ENCODE data around the gene KRT73. TPM values are rescaled to one million over a fixed set of nuclear protein-coding genes. Genes with fewer than 3 reads are reported as not detected.

Gene KRT73
- total RNA-seq, 1 donor from 2014 or later: not detected

DNA sequence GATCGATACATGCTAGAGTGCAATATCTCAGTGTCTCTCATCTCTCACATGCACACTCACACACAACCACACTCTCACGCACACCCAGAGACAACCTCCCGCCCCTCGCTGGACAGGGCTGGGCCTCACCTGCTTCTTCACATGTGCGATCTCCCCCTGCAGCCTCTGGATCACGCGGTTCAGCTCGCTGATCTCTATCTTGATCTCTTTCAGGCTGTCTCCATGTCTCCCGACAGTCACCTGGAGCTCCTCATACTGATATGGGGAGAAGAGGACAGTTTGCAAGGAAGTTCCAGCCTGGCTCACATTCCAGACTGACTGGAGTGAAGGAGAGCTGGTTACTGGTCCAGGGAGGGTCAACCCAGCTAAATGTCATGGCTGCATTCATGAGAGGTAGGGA, 29.2 kb upstream of the KRT73 start:
- Mint-ChIP-seq H3K4me3 (ENCODE audit: low read depth) (no peak overlapping the region), H3K9me3 (ENCODE audit: low read depth) (no peaks in the 10 kb centered on the region), H3K4me1 (ENCODE audit: low read depth) (no peaks in the 10 kb centered on the region), H3K36me3 (ENCODE audit: insufficient read depth) (no peaks in the 10 kb centered on the region), H3K27ac (no peak overlapping the region), H3K27me3 (peaks cover 53% of the 10 kb centered on the region)
- DNase-seq (ENCODE audit: low spot score, unreplicated experiment): no peak
- TF ChIP-seq CTCF (IDR thresholded peaks at IDR 0.05; ENCODE audit: unreplicated experiment): no peak

DNA sequence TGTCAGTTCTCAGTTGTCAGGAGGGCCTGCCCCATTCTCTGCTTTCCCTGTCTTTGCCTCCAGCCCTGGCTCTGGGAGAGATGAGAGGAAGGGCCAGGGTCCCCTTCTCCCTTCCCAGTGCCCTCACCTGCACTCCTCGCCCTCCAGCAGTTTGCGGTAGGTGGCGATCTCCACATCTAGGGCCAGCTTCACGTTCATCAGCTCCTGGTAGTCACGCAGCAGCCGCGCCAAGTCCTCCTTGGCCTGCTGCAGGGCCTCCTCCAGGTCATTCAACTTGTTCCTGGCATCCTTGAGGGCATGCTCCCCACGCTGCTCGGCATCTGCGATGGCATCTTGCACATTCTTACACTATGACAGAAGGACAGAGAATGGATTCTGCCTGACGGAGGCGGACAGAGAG, 28.3 kb upstream of the KRT73 start:
- Mint-ChIP-seq H3K36me3 (ENCODE audit: insufficient read depth) (no peaks in the 10 kb centered on the region), H3K27ac (peak overlapping the region; percentile 60)
- TF ChIP-seq CTCF (IDR thresholded peaks at IDR 0.05; ENCODE audit: unreplicated experiment): no peak

GRCh38 chr12:52645982-52646381, 27.6 kb upstream of the KRT73 start:
- no peak for DNase-seq (ENCODE audit: low spot score, unreplicated experiment)
- Mint-ChIP-seq H3K4me1 (ENCODE audit: low read depth) (no peaks in the 10 kb centered on the region), H3K27ac (no peak overlapping the region), H3K27me3 (peaks cover 60% of the 10 kb centered on the region), H3K4me3 (ENCODE audit: low read depth) (no peak overlapping the region), H3K36me3 (ENCODE audit: insufficient read depth) (no peaks in the 10 kb centered on the region), H3K9me3 (ENCODE audit: low read depth) (no peaks in the 10 kb centered on the region)
- TF ChIP-seq CTCF (IDR thresholded peaks at IDR 0.05; ENCODE audit: unreplicated experiment): no peak

More for the DNA sequence above, 28.3 kb upstream of the KRT73 start:
- no peaks in the 10 kb centered on the region for H3K4me1 Mint-ChIP-seq (ENCODE audit: low read depth)
- no peak for DNase-seq (ENCODE audit: low spot score, unreplicated experiment)
- peaks cover 58% of the 10 kb centered on the region for H3K27me3 Mint-ChIP-seq
- no peak overlapping the region for H3K4me3 Mint-ChIP-seq (ENCODE audit: low read depth)
- H3K9me3 Mint-ChIP-seq (ENCODE audit: low read depth): no peaks in the 10 kb centered on the region

DNA sequence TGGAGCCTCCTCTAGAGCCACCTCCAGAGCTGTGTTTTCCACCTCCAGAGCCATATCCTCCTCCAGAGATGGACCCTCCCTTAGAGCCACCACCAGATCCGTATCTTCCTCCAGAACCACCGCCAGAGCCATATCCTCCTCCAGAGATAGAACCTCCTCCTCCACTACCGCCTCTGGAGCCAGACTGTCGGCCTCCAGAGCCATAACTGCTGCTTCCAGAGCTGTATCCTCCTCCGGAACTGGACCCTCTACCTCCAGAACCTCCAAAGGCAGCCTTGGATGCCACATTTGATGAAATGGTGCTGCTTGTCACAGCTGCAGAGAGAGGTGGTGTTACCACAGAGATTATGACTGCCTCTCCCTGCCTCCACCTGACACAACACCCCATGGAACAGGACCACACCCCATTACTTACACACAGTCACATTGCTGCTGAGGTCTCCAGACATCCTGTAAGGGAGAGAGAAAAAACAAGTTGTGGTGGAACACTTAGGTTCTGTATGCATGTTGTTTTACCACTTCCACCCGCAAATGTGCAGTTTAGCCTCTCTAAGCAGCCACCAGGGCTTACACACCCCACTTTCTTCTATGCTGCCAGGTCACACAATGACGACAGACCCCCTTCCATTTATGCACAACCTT, 26.9 kb upstream of the KRT73 start:
- no peaks in the 10 kb centered on the region for H3K4me1 Mint-ChIP-seq (ENCODE audit: low read depth)
- DNase-seq (ENCODE audit: low spot score, unreplicated experiment): no peak
- H3K27ac Mint-ChIP-seq: no peak overlapping the region
- no peak overlapping the region for H3K4me3 Mint-ChIP-seq (ENCODE audit: low read depth)
- peaks cover 58% of the 10 kb centered on the region for H3K27me3 Mint-ChIP-seq
- no peak for TF ChIP-seq CTCF (IDR thresholded peaks at IDR 0.05; ENCODE audit: unreplicated experiment)
- no peaks in the 10 kb centered on the region for H3K36me3 Mint-ChIP-seq (ENCODE audit: insufficient read depth)
- no peaks in the 10 kb centered on the region for H3K9me3 Mint-ChIP-seq (ENCODE audit: low read depth)

DNA sequence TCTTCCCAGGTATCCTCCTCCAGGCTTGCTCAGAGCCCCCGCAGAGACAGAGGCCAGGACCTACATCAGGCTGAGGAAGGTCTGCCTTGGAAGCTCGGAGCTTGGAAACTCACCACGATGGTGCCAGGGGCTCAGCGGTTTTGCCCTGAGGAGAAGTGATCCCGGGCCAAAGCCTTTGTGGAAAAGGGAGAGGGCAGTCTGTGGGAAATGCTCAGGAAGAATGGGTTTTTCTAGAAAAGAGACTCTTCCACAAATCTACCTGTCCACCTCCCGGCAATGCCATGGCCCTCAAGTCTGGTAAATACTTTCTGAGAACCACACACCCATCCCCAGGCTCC, 25.7 kb upstream of the KRT73 start:
- Mint-ChIP-seq H3K27ac (no peak overlapping the region), H3K4me3 (ENCODE audit: low read depth) (no peak overlapping the region), H3K27me3 (peaks cover 51% of the 10 kb centered on the region)

More for the DNA sequence above, 25.7 kb upstream of the KRT73 start:
- H3K36me3 Mint-ChIP-seq (ENCODE audit: insufficient read depth): no peaks in the 10 kb centered on the region
- no peaks in the 10 kb centered on the region for H3K9me3 Mint-ChIP-seq (ENCODE audit: low read depth)
- no peak for TF ChIP-seq CTCF (IDR thresholded peaks at IDR 0.05; ENCODE audit: unreplicated experiment)
- H3K4me1 Mint-ChIP-seq (ENCODE audit: low read depth): no peaks in the 10 kb centered on the region
- DNase-seq (ENCODE audit: low spot score, unreplicated experiment): no peak
